Measurements from ENCODE around the gene BSND. TPM values are rescaled to one million over a fixed set of nuclear protein-coding genes. Genes with fewer than 3 reads are reported as not detected.

The BSND gene
- total and polyA plus RNA-seq, 4 donors = 0.02 TPM; not detected in 3

- no peak overlapping the region for H3K27ac ChIP-seq (ENCODE audit: low read depth in 1 of 2, low read length in 1 of 2)
- ATAC-seq (ENCODE audit: insufficient read depth, low FRiP score) = no peak
These were observed 8.5 kb upstream of the BSND start for GRCh38 chr1:54989968-54990810.

DNA sequence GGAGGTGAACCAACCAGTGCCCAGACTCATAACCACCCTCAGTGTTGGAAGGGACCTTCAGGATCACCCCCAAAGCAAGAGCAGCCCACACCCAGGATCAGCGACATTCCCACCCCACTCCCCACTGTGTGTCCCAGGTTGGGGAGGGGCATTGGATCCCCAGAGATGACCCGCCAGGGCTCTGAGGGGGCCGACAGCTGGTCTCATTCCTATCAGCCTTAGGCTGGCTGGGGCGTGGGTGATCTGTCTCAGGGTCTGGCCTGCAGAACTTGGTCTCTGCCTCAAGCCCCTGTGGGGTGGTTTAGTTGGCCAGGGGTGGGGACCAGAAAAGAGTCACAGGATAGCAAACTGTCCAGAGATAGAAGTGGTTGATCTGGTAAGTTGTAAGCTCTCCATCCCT lies 7.8 kb upstream of the BSND start:
- ATAC-seq (ENCODE audit: insufficient read depth, low FRiP score) (no peak), DNase-seq (no peak)
- no peak overlapping the region for H3K4me3 ChIP-seq
- no peaks in the 10 kb centered on the region for H3K9me3 ChIP-seq (ENCODE audit: control insufficient read depth in 4 of 4, insufficient read depth in 3 of 4, low read length in 3 of 4)
- peaks cover 0 to 8% (median 7%) of the 10 kb centered on the region in 3 donors for H3K27me3 ChIP-seq (ENCODE audit: control insufficient read depth in 3 of 3, insufficient read depth in 3 of 3, low read length in 2 of 3)
- no peak overlapping the region for H3K9ac ChIP-seq (ENCODE audit: insufficient read depth in 1 of 2, low read length in 2 of 2)
- TF ChIP-seq, protein P1, sequence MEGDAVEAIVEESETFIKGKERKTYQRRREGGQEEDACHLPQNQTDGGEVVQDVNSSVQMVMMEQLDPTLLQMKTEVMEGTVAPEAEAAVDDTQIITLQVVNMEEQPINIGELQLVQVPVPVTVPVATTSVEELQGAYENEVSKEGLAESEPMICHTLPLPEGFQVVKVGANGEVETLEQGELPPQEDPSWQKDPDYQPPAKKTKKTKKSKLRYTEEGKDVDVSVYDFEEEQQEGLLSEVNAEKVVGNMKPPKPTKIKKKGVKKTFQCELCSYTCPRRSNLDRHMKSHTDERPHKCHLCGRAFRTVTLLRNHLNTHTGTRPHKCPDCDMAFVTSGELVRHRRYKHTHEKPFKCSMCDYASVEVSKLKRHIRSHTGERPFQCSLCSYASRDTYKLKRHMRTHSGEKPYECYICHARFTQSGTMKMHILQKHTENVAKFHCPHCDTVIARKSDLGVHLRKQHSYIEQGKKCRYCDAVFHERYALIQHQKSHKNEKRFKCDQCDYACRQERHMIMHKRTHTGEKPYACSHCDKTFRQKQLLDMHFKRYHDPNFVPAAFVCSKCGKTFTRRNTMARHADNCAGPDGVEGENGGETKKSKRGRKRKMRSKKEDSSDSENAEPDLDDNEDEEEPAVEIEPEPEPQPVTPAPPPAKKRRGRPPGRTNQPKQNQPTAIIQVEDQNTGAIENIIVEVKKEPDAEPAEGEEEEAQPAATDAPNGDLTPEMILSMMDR (IDR thresholded peaks at IDR 0.05; ENCODE audit: control extremely low read depth, extremely low read depth) = no peak
- no peak overlapping the region for H3K27ac ChIP-seq (ENCODE audit: low read depth in 1 of 2, low read length in 1 of 2)
- no peaks in the 10 kb centered on the region for H3K36me3 ChIP-seq (ENCODE audit: control insufficient read depth in 4 of 4, insufficient read depth in 4 of 4, low read length in 4 of 4)
- 66 to 67% methylated on average over 4 of the region's 4 CpGs for WGBS, 2 donors
- H3K4me1 ChIP-seq (ENCODE audit: control insufficient read depth in 5 of 5, insufficient read depth in 5 of 5, low read length in 5 of 5) = no peaks in the 10 kb centered on the region

More at GRCh38 chr1:54989968-54990810, 8.5 kb upstream of the BSND start:
- Histone ChIP-seq H3K36me3 (ENCODE audit: control insufficient read depth in 4 of 4, insufficient read depth in 4 of 4, low read length in 4 of 4) (no peaks in the 10 kb centered on the region), H3K4me3 (no peak overlapping the region), H3K27me3 (ENCODE audit: control insufficient read depth in 3 of 3, insufficient read depth in 3 of 3, low read length in 2 of 3) (peaks cover 0 to 1% (median 0%) of the 10 kb centered on the region in 3 donors), H3K4me1 (ENCODE audit: control insufficient read depth in 5 of 5, insufficient read depth in 5 of 5, low read length in 5 of 5) (no peaks in the 10 kb centered on the region), H3K9ac (ENCODE audit: insufficient read depth in 1 of 2, low read length in 2 of 2) (no peak overlapping the region), H3K9me3 (ENCODE audit: control insufficient read depth in 4 of 4, insufficient read depth in 3 of 4, low read length in 3 of 4) (no peaks in the 10 kb centered on the region)
- no peak for DNase-seq
- TF ChIP-seq, protein P1 (IDR thresholded peaks at IDR 0.05; ENCODE audit: control extremely low read depth, extremely low read depth) = no peak
- WGBS, 2 donors = 69 to 70% methylated on average over 13 of the region's 13 CpGs

DNA sequence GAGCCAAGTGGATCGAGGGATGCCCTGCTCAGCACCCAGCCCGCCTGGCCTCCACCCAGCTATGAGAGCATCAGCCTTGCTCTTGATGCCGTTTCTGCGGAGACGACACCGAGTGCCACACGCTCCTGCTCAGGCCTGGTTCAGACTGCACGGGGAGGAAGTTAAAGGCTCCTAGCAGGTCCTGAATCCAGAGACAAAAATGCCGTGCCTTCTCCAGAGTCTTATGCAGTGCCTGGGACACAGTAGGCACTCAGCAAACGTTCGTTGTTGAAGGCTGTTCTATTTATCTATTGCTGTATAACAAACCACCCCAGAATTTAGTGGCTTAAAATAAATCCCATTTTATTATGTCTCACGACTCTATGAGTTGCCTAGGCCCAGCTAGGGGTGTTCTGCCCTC lies 6.8 kb upstream of the BSND start:
- Histone ChIP-seq H3K4me3 (no peak overlapping the region), H3K9me3 (ENCODE audit: control insufficient read depth in 4 of 4, insufficient read depth in 3 of 4, low read length in 3 of 4) (peaks cover 0 to 2% (median 0%) of the 10 kb centered on the region in 4 donors), H3K4me1 (ENCODE audit: control insufficient read depth in 5 of 5, insufficient read depth in 5 of 5, low read length in 5 of 5) (peaks cover 0 to 4% (median 0%) of the 10 kb centered on the region in 5 donors), H3K27ac (ENCODE audit: low read depth in 1 of 2, low read length in 1 of 2) (no peak overlapping the region), H3K9ac (ENCODE audit: insufficient read depth in 1 of 2, low read length in 2 of 2) (no peak overlapping the region), H3K36me3 (ENCODE audit: control insufficient read depth in 4 of 4, insufficient read depth in 4 of 4, low read length in 4 of 4) (no peaks in the 10 kb centered on the region), H3K27me3 (ENCODE audit: control insufficient read depth in 3 of 3, insufficient read depth in 3 of 3, low read length in 2 of 3) (peaks cover under 1 to 17% (median 13%) of the 10 kb centered on the region in 3 donors)
- 64 to 69% methylated on average over 12 of the region's 12 CpGs for WGBS, 2 donors
- TF ChIP-seq, protein P1 (IDR thresholded peaks at IDR 0.05; ENCODE audit: control extremely low read depth, extremely low read depth) = no peak
- no peak for ATAC-seq (ENCODE audit: insufficient read depth, low FRiP score)
- no peak for DNase-seq
